K562 (cell line): ENCODE results near the gene SAP30L. TPM values are rescaled to one million over a fixed set of nuclear protein-coding genes. Genes with fewer than 3 reads are reported as not detected.

ENCODE experiments used
- ETV6 ChIP-seq, 3 experiments: fragments of 150-350 bp in 1 of 3; sonication (generic) in 1 of 3; formaldehyde crosslinking in 1 of 3; IDR thresholded peaks; 2 replicates each; pipeline versions ENCODE4 v1.6.1 to v1.8.0; 2014 to 2022; ENCODE audit warnings: borderline replicate concordance in 2 of 3, low read depth in 2 of 3, antibody characterized with exemption in 1 of 3, low read length in 1 of 3, mild to moderate bottlenecking in 1 of 3, missing genetic modification reagents in 1 of 3
- FUS ChIP-seq: fragments of 200-400 bp; formaldehyde crosslinking; optimal IDR thresholded peaks from 2 replicates; pipeline ENCODE3; 2017; ENCODE audit warnings: low read depth, low read length
- PCBP2 ChIP-seq: fragments of 200-400 bp; formaldehyde crosslinking; IDR thresholded peaks from 2 replicates; pipeline ENCODE4 v1.6.1; 2018; ENCODE audit warnings: low read length, low read depth, mild to moderate bottlenecking, moderate library complexity; ENCODE audit not compliant: poor library complexity, severe bottlenecking
- SREBF1 ChIP-seq: fragments of 150-350 bp; IDR thresholded peaks from 2 replicates; pipeline ENCODE4 v1.6.1; 2014; ENCODE audit warnings: antibody characterized with exemption, low read depth, low read length, borderline replicate concordance
- TOE1 ChIP-seq, 2 experiments: fragments of 450-650 bp in 1 of 2; sonication (generic) in 1 of 2; formaldehyde crosslinking in 1 of 2; IDR thresholded peaks; 2 replicates each; pipeline versions ENCODE4 v1.7.1 to v1.8.0; 2016 to 2022; ENCODE audit warnings: borderline replicate concordance in 2 of 2, mild to moderate bottlenecking in 2 of 2, antibody characterized with exemption in 1 of 2, inconsistent platforms in 1 of 2, low read depth in 1 of 2, missing genetic modification reagents in 1 of 2, moderate library complexity in 1 of 2
- ZNF280A ChIP-seq: fragments of 450-650 bp; IDR thresholded peaks from 2 replicates; pipeline ENCODE4 v1.6.1; 2018; ENCODE audit warnings: mild to moderate bottlenecking, low read depth; ENCODE audit not compliant: partially characterized antibody
- polyA plus RNA-seq, 8 experiments: library from polyadenylated mRNA; depleted of rRNA in 4 of 8; stranded (reverse) in 5 of 8; unstranded in 3 of 8; fragments of >200 nt; fragmentation: Nextera tagmentation in 2 of 8; fragmentation: Illumina TruSeq in 1 of 8; extraction: Ambion mirVana in 2 of 8; extraction: Trizol in 1 of 8; gene quantifications; 2 replicates each; pipeline versions ENCODE4 v1.2.1 to v1.2.3, GENCODE V29; 2011 to 2014; ENCODE audit warnings: inconsistent platforms in 1 of 8, missing spikeins in 1 of 8
- total RNA-seq, 7 experiments: library from RNA; depleted of rRNA in 6 of 7; stranded (reverse); fragments of >200 nt in 6 of 7; fragmentation: Illumina TruSeq in 2 of 7; extraction: Trizol in 2 of 7; gene quantifications; 2 replicates each; pipeline versions ENCODE4 v1.2.1 to v1.2.3, GENCODE V29; 2011 to 2021; ENCODE audit warnings: low replicate concordance in 1 of 7
- TF ChIP-seq, protein P1 (sequence below): fragments of 450-650 bp; IDR thresholded peaks from 2 replicates; pipeline ENCODE4 v1.6.1; 2016; ENCODE audit warnings: antibody characterized with exemption
- TF ChIP-seq, protein P2 (sequence below): IDR thresholded peaks from 2 replicates; pipeline ENCODE4 v1.6.1; 2011; ENCODE audit warnings: borderline replicate concordance, low read depth, mild to moderate bottlenecking, moderate library complexity, low read length; ENCODE audit not compliant: insufficient read depth, poor library complexity, severe bottlenecking

SAP30L gene
- total and polyA plus RNA-seq, 9 of the 15 experiments (the other 6 are each of a cell fraction or from before 2014, with no cell fraction given) = 5.1 to 33.6 (median 28.1) TPM

DNA sequence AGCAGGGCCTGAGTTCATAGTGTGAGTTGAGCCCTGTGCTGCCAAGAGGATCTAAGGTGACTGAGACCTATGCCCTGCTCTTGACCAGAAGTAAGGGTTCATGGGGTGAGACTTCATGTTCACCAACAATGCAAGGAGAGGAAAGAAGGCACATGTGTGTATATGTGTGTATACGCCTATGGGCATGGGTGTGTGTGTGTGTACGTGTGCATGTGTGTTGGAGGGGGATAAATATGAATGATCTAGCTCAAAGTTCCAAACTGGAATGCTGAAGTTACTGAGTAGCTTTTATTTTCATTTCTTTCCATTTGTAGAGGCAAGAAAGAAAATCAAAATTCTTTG is 57.9 kb downstream of the SAP30L start (continued):
- no peak for TF ChIP-seq ZNF280A
- TF ChIP-seq FUS = no peak
- TF ChIP-seq TOE1 (IDR thresholded peaks at IDR 0.05; ENCODE audit: borderline replicate concordance) = no peak
- TF ChIP-seq TOE1 (CRISPR knock-in tag; IDR thresholded peaks at IDR 0.05; ENCODE audit: borderline replicate concordance, low read depth) = no peak
- no peak for TF ChIP-seq SREBF1
- TF ChIP-seq ETV6 (IDR thresholded peaks at IDR 0.05; ENCODE audit: borderline replicate concordance in 1 of 2, low read depth in 2 of 2, low read length in 1 of 2) = no peak
- TF ChIP-seq ETV6 (CRISPR knock-in tag; IDR thresholded peaks at IDR 0.05; ENCODE audit: borderline replicate concordance) = no peak
- no peak for TF ChIP-seq PCBP2
- TF ChIP-seq, protein P1, sequence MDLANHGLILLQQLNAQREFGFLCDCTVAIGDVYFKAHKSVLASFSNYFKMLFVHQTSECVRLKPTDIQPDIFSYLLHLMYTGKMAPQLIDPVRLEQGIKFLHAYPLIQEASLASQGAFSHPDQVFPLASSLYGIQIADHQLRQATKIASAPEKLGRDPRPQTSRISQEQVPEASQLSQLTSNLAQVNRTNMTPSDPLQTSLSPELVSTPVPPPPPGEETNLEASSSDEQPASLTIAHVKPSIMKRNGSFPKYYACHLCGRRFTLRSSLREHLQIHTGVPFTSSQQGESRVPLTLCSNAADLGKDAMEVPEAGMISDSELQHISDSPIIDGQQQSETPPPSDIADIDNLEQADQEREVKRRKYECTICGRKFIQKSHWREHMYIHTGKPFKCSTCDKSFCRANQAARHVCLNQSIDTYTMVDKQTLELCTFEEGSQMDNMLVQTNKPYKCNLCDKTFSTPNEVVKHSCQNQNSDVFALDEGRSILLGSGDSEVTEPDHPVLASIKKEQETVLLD = no peak
- TF ChIP-seq, protein P2, sequence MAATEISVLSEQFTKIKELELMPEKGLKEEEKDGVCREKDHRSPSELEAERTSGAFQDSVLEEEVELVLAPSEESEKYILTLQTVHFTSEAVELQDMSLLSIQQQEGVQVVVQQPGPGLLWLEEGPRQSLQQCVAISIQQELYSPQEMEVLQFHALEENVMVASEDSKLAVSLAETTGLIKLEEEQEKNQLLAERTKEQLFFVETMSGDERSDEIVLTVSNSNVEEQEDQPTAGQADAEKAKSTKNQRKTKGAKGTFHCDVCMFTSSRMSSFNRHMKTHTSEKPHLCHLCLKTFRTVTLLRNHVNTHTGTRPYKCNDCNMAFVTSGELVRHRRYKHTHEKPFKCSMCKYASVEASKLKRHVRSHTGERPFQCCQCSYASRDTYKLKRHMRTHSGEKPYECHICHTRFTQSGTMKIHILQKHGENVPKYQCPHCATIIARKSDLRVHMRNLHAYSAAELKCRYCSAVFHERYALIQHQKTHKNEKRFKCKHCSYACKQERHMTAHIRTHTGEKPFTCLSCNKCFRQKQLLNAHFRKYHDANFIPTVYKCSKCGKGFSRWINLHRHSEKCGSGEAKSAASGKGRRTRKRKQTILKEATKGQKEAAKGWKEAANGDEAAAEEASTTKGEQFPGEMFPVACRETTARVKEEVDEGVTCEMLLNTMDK = no peak
